ENCODE measurements around the gene SPIRE2. TPM values are rescaled to one million over a fixed set of nuclear protein-coding genes. Genes with fewer than 3 reads are reported as not detected.
A peak's percentile ranks its signal among the peaks of the same experiment; 100 is the strongest.

SPIRE2 gene
- total and polyA plus RNA-seq, 9 of the 15 experiments (the other 6 are each of a cell fraction or from before 2014, with no cell fraction given): 0.70 to 7.5 (median 4.6) TPM

GRCh38 chr16:89837014-89837546 is 8.8 kb downstream of the SPIRE2 start:
- Histone ChIP-seq H3K9me3 (replicated peaks; ENCODE audit: control insufficient read depth, insufficient read depth, low read depth, low read length) (no peaks in the 10 kb centered on the region; the same call in 1 of the 2 replicates), H4K20me1 (replicated peaks; ENCODE audit: control insufficient read depth, insufficient read depth, low read length) (no peaks in the 10 kb centered on the region), H3K36me3 (ENCODE audit: control insufficient read depth, insufficient read depth, low read length) (peaks cover 2% of the 10 kb centered on the region; the same call in 1 of the 3 replicates), H3K4me1 (replicated peaks in 1 of 2; ENCODE audit: control insufficient read depth in 2 of 2, insufficient read depth in 2 of 2, low read length in 2 of 2) (peaks cover 3 to 26% of the 10 kb centered on the region in 2 experiments; a peak in 3 of 5 replicates), H2AFZ (ENCODE audit: low read depth, low read length) (no peak overlapping the region), H3K27me3 (ENCODE audit: control insufficient read depth in 2 of 2, insufficient read depth in 2 of 2, low read length in 2 of 2) (no peaks in the 10 kb centered on the region), H3K27ac (ENCODE audit: extremely low read depth, low read depth, low read length) (no peak overlapping the region), H3K4me2 (ENCODE audit: insufficient read depth, low read length) (no peak overlapping the region), H3K79me2 (ENCODE audit: control insufficient read depth, insufficient read depth, low read length) (no peaks in the 10 kb centered on the region), H3K9ac (ENCODE audit: insufficient read depth in 1 of 2, low read depth in 2 of 2, low read length in 2 of 2) (peak overlapping the region in 1 of 2 experiments; percentile 76; a peak in 1 of 4 replicates), H3K4me3 (no peak overlapping the region), H3K9me1 (ENCODE audit: control insufficient read depth, insufficient read depth, low read length) (no peaks in the 10 kb centered on the region)
- TF ChIP-seq BCOR (IDR thresholded peaks at IDR 0.05): 0 out of 2 replicates have a peak, but pooled peaks have one; percentile 10
- no peak for TF ChIP-seq SIX5 (IDR thresholded peaks at IDR 0.05; ENCODE audit: borderline replicate concordance in 1 of 2, insufficient read depth in 1 of 2, low read depth in 1 of 2, low read length in 2 of 2)
- no peak for TF ChIP-seq FOXJ3 (CRISPR knock-in tag; IDR thresholded peaks at IDR 0.05)
- TF ChIP-seq WHSC1 (IDR thresholded peaks at IDR 0.05; ENCODE audit: low read length): no peak
- TF ChIP-seq, protein P1, sequence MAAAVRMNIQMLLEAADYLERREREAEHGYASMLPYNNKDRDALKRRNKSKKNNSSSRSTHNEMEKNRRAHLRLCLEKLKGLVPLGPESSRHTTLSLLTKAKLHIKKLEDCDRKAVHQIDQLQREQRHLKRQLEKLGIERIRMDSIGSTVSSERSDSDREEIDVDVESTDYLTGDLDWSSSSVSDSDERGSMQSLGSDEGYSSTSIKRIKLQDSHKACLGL (CRISPR knock-in tag; IDR thresholded peaks at IDR 0.05; ENCODE audit: borderline replicate concordance, poor library complexity, severe bottlenecking): no peak
- no peak for TF ChIP-seq ASH1L (IDR thresholded peaks at IDR 0.05; ENCODE audit: borderline replicate concordance, low read depth, partially characterized antibody)
- no peak for TF ChIP-seq ZNF830 (CRISPR knock-in tag; IDR thresholded peaks at IDR 0.05)
- in situ Hi-C loops (cut with MboI) (no loop called here), intact Hi-C loops (cut with micrococcal nuclease) (no loop called here)
- WGBS (ENCODE audit: insufficient coverage, low coverage, missing lambda C conversion rate): 90% methylated on average over 17 of the region's 17 CpGs
- BruUV-seq (replicated peaks): no TSS peak
- CTCF ChIA-PET (ENCODE audit: low intra/inter-chr PET ratio): no interaction called here
- POLR2A ChIA-PET: interaction anchor here (0.6 kb wide), 1 partner anchor 9 kb away, joined by 3 read pairs; the partner anchor contains the start of gene SPIRE2
- DNase-seq (ENCODE audit: extremely low read depth in 1 of 4, low spot score in 3 of 4) (no peak), FAIRE-seq (no peak), ATAC-seq (no peak)

All from K562 (cell line).